Stimulated activated CD8-positive, alpha-beta memory T cell treated with anti-CD3 and anti-CD28 coated beads, Interleukin-12 subunit alpha, Interleukin-12 subunit beta, amount 100 ng/mL, for 4 hours (primary cell): ENCODE measurements around the gene GALNT18.

Experiments
- DNase-seq: peaks from one replicate; pipeline ENCODE4 v3.0.0-alpha.2; 2020; ENCODE audit warnings: low read depth

GALNT18 gene

GRCh38 chr11:11621573-11622339 lies at the start of gene GALNT18:
Gene GALNT18, minus strand, starts transcription at chr11:11622005.
- DNase-seq, result peak; percentile 33

- DNase-seq, result no peak
Observed at GRCh38 chr11:11670574-11670973, 48.8 kb upstream of the GALNT18 start.

- no peak for DNase-seq
Observed at GRCh38 chr11:11669233-11669846, 47.5 kb upstream of the GALNT18 start.

- no peak for DNase-seq
Observed at GRCh38 chr11:11668781-11669180, 47.0 kb upstream of the GALNT18 start.

- DNase-seq, result no peak
Observed at GRCh38 chr11:11668274-11668673, 46.5 kb upstream of the GALNT18 start.

GRCh38 chr11:11667056-11667455 lies 45.3 kb upstream of the GALNT18 start:
- no peak for DNase-seq

- no peak for DNase-seq
Observed at GRCh38 chr11:11665407-11665806, 43.6 kb upstream of the GALNT18 start.

GRCh38 chr11:11663907-11664306 lies 42.1 kb upstream of the GALNT18 start:
- no peak for DNase-seq

GRCh38 chr11:11662578-11662977 lies 40.8 kb upstream of the GALNT18 start:
- no peak for DNase-seq

GRCh38 chr11:11661326-11662040 lies 39.7 kb upstream of the GALNT18 start:
- no peak for DNase-seq

- DNase-seq, result no peak
Observed at GRCh38 chr11:11660363-11660740, 38.5 kb upstream of the GALNT18 start.

GRCh38 chr11:11659567-11660362 lies 38.0 kb upstream of the GALNT18 start:
- DNase-seq, result no peak

- DNase-seq, result no peak
Observed at GRCh38 chr11:11657218-11657955, 35.6 kb upstream of the GALNT18 start.

- no peak for DNase-seq
Observed at GRCh38 chr11:11641581-11641980, 19.8 kb upstream of the GALNT18 start.

- no peak for DNase-seq
Observed at GRCh38 chr11:11640996-11641395, 19.2 kb upstream of the GALNT18 start.

GRCh38 chr11:11640152-11640551 lies 18.3 kb upstream of the GALNT18 start:
- no peak for DNase-seq

GRCh38 chr11:11636671-11637070 lies 14.9 kb upstream of the GALNT18 start:
- no peak for DNase-seq

GRCh38 chr11:11635443-11635842 lies 13.6 kb upstream of the GALNT18 start:
- DNase-seq, result no peak

- DNase-seq, result no peak
Observed at GRCh38 chr11:11629368-11629767, 7.6 kb upstream of the GALNT18 start.

GRCh38 chr11:11628651-11629050 lies 6.8 kb upstream of the GALNT18 start:
- DNase-seq, result no peak

- no peak for DNase-seq
Observed at GRCh38 chr11:11626128-11626527, 4.3 kb upstream of the GALNT18 start.

- no peak for DNase-seq
Observed at GRCh38 chr11:11624926-11625325, 3.1 kb upstream of the GALNT18 start.
